ENCODE data around the gene AREL1.
A peak's percentile ranks its signal among the peaks of the same experiment; 100 is the strongest.

The AREL1 gene

DNA sequence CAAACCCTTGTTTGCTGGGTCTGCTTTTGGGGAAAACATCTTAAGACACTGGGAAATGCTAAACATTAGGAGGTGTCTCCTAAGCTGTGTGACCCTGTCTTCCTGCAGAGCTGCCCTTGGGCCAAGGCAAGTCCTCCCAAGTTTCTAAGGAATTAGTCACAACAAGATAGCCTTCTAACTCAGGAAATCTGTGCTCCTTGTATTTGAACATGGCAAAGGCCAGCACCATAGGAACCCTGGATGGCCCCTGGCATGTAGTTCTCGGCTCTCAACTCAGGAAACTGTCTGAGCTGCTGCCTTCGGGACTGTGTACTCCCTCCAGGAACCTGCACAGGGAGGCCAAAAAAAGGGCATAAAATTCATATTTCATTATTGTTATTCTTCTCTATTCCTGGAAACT is 63.2 kb downstream of the AREL1 start:
- Histone ChIP-seq H3K9me3 (no peaks in the 10 kb centered on the region), H3K4me3 (no peak overlapping the region), H3K27ac (peak overlapping the region; percentile 75 to 79), H3K4me1 (peaks cover 4 to 69% (median 55%) of the 10 kb centered on the region in 4 donors), H3K27me3 (no peaks in the 10 kb centered on the region), H3K36me3 (no peaks in the 10 kb centered on the region)
- TF ChIP-seq, protein P1, sequence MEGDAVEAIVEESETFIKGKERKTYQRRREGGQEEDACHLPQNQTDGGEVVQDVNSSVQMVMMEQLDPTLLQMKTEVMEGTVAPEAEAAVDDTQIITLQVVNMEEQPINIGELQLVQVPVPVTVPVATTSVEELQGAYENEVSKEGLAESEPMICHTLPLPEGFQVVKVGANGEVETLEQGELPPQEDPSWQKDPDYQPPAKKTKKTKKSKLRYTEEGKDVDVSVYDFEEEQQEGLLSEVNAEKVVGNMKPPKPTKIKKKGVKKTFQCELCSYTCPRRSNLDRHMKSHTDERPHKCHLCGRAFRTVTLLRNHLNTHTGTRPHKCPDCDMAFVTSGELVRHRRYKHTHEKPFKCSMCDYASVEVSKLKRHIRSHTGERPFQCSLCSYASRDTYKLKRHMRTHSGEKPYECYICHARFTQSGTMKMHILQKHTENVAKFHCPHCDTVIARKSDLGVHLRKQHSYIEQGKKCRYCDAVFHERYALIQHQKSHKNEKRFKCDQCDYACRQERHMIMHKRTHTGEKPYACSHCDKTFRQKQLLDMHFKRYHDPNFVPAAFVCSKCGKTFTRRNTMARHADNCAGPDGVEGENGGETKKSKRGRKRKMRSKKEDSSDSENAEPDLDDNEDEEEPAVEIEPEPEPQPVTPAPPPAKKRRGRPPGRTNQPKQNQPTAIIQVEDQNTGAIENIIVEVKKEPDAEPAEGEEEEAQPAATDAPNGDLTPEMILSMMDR (IDR thresholded peaks at IDR 0.05), result no peak
- DNase-seq, result peak in 1 of 2 donors; percentile 58
- intact Hi-C loops (cut with DNase I; ENCODE audit: low total_unique reads), result no loop called here

DNA sequence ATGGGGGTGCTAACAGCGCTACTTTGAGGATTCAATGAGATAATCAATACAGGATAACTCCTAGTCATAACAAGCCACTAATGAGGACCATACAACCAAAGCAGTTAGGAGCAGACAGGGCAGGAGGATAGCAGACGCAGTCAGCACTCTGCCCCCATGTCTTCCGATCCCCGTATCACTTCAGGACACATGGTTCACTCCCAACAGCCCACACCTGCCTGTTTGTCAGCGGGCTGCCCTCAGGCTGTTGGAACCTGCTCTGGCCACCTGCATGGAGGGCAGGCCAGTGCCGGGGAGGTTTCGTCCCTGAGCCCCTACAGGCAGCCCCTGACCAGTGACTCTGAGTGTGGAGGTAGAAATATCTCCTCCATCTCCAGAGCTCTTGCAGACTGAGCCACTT is 63.7 kb downstream of the AREL1 start:
- H3K4me1 ChIP-seq, result peaks cover 4 to 69% (median 53%) of the 10 kb centered on the region in 4 donors
- intact Hi-C loops (cut with DNase I; ENCODE audit: low total_unique reads), result no loop called here

DNA sequence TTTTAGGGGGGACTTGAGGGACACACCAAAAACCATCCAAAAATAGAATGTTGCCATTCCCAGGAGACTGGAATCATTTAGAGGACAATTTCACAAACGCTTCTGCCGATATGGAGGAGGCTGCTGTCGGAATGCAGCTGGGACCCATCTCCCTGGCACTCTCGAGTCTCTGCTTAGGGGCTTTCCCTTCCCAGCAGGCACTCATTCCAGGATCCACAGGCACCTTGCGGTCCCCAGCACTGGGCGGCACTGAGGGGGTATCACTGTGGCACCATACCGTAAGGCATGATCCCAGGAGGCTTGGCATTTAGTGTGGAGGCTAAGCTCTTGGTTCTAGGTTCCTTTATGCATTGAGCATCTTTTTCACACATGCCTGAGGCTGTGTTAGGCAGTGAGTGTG is 64.3 kb downstream of the AREL1 start:
- H3K4me1 ChIP-seq, result peaks cover 4 to 69% (median 48%) of the 10 kb centered on the region in 4 donors
- TF ChIP-seq, protein P1 (IDR thresholded peaks at IDR 0.05), result no peak
- no peak overlapping the region for H3K4me3 ChIP-seq
- intact Hi-C loops (cut with DNase I; ENCODE audit: low total_unique reads), result no loop called here
- no peaks in the 10 kb centered on the region for H3K9me3 ChIP-seq
- no peaks in the 10 kb centered on the region for H3K36me3 ChIP-seq
- H3K27ac ChIP-seq, result peak overlapping the region; percentile 75 to 79
- H3K27me3 ChIP-seq, result no peaks in the 10 kb centered on the region
- DNase-seq, result peak in 1 of 2 donors; percentile 46

More for the DNA sequence above, 63.7 kb downstream of the AREL1 start:
- Histone ChIP-seq H3K4me3 (no peak overlapping the region), H3K27ac (peak overlapping the region; percentile 75 to 79), H3K36me3 (no peaks in the 10 kb centered on the region), H3K27me3 (no peaks in the 10 kb centered on the region), H3K9me3 (no peaks in the 10 kb centered on the region)
- DNase-seq, result peak in 1 of 2 donors; percentile 54
- TF ChIP-seq, protein P1 (IDR thresholded peaks at IDR 0.05), result no peak

DNA sequence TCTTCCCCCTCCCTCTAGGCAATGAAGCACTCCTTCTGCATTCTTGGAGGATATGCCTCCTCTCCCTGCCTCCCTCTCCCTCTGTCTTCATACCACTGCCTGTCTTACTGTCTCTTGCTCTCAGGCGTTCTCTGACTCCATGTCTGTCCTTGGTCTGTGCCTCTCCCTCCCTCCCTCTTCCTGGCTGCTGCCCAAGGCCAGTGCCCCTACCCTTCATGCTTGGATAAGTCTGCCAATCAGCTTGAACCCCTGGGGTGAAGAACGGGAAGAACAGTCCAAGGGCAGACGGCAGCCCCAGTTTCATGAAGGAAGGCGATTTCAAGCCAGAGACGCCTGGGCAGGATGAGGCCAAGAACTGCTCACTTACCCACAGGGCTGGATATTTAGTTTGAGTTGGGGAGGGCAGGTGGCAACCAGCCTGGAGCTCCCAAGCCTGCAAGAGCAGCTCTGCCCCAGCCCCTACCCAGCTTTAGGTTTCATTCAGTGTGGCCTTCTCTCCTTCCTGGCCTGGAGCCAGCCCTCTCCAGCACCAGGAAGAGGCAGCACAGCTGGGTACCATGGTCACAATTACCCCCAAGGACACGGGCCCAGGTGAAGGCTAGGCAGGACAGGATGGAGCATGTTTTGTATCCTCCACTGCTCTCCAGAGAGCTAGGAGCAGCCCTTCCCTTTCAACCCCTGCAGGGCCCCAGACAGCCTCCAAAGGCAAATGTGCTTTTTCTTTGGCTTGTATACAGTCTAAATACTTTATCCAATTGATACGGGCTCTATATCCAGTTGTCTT is 65.0 kb downstream of the AREL1 start:
- peak in 1 of 2 donors; percentile 68 for DNase-seq
- Histone ChIP-seq H3K4me3 (no peak overlapping the region), H3K27ac (peak overlapping the region; percentile 75 to 79), H3K9me3 (no peaks in the 10 kb centered on the region), H3K27me3 (no peaks in the 10 kb centered on the region), H3K4me1 (peaks cover 4 to 62% (median 41%) of the 10 kb centered on the region in 4 donors), H3K36me3 (no peaks in the 10 kb centered on the region)
- intact Hi-C loops (cut with DNase I; ENCODE audit: low total_unique reads), result no loop called here
- TF ChIP-seq, protein P1 (IDR thresholded peaks at IDR 0.05), result no peak

DNA sequence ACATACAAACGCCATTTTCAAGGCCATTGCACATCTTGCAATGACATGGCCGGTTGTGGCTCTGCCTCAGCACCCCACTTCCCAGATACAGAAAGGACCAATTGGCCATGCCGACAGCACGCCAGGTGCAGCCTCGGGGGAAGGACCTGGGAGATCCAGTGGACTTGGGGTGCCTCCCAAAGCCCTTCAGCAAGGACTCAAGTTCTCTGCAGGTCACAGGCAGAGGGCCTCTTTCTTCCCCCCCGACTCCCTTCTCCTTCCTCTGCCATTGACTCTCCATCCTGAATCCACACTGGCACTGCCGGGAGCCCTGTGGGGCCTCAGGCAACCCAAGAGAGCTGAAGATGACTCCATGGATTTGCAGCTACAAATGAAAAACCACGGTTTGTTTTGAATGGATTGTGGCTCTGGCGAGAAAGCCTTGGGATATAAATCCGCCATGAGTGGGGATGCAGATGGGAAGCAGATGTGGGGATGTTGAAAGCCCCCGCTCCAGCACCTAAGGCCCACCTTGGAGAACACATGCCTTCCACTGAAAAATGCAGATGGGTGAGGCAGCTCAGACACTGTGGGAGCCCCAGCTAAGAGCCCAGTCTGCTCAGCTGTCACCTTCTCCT is 65.7 kb downstream of the AREL1 start:
- peaks cover 4 to 61% (median 39%) of the 10 kb centered on the region in 4 donors for H3K4me1 ChIP-seq
- intact Hi-C loops (cut with DNase I; ENCODE audit: low total_unique reads), result no loop called here
- H3K27ac ChIP-seq, result peak overlapping the region; percentile 75 to 79
- no peaks in the 10 kb centered on the region for H3K36me3 ChIP-seq
- H3K9me3 ChIP-seq, result no peaks in the 10 kb centered on the region
- TF ChIP-seq, protein P1 (IDR thresholded peaks at IDR 0.05), result no peak
- no peak overlapping the region for H3K4me3 ChIP-seq
- DNase-seq, result peak in 1 of 2 donors; percentile 32
- H3K27me3 ChIP-seq, result no peaks in the 10 kb centered on the region
